Measurements from ENCODE around the gene PBRM1. TPM values are rescaled to one million over a fixed set of nuclear protein-coding genes. Genes with fewer than 3 reads are reported as not detected.

The PBRM1 gene
- total and polyA plus RNA-seq, 2 donors (not counting 3 experiments of a cell fraction or from before 2014, with no cell fraction given), result 26.7 to 87.1 TPM

- Histone ChIP-seq H3K4me2 (ENCODE audit: insufficient read depth, low read length) (peak overlapping the region; percentile 79), H3K79me2 (ENCODE audit: control insufficient read depth, insufficient read depth, low read length) (peaks cover 43% of the 10 kb centered on the region), H2AFZ (ENCODE audit: low read depth, low read length) (no peak overlapping the region), H3K9ac (replicated peaks; ENCODE audit: extremely low read depth, insufficient read depth, low read length) (peak overlapping the region; percentile 95), H3K4me1 (ENCODE audit: control insufficient read depth, extremely low read depth, insufficient read depth, low read length) (peaks cover 41% of the 10 kb centered on the region), H3K9me1 (replicated peaks; ENCODE audit: control insufficient read depth, extremely low read depth, insufficient read depth, low read length) (no peaks in the 10 kb centered on the region), H4K20me1 (replicated peaks; ENCODE audit: control insufficient read depth, extremely low read depth, insufficient read depth, low read length) (no peaks in the 10 kb centered on the region), H3K27me3 (ENCODE audit: control insufficient read depth in 2 of 2, insufficient read depth in 2 of 2, low read length in 2 of 2) (no peaks in the 10 kb centered on the region), H3K4me3 (replicated peaks in 1 of 3; ENCODE audit: insufficient read depth in 1 of 3, low read depth in 1 of 3, low read length in 3 of 3) (peak overlapping the region in 2 of 3 experiments; percentile 71 to 90), H3K36me3 (ENCODE audit: control insufficient read depth in 2 of 2, extremely low read depth in 1 of 2, insufficient read depth in 2 of 2, low read length in 2 of 2) (peaks cover 0 to 21% of the 10 kb centered on the region in 2 experiments), H3K27ac (ENCODE audit: insufficient read depth, low read depth, low read length) (peak overlapping the region; percentile 92), H3K9me3 (replicated peaks; ENCODE audit: control insufficient read depth, insufficient read depth, low read length) (no peaks in the 10 kb centered on the region)
- POLR2A ChIA-PET, result interaction anchor here (0.6 kb wide), 1 partner anchor 42 kb away, joined by 3 read pairs; no protein-coding TSS in a partner anchor
- FAIRE-seq (no peak), DNase-seq (ENCODE audit: low read depth, low spot score) (no peak)
- CTCF ChIA-PET, result interaction anchor here (0.7 to 1.2 kb wide), 3 partner anchors 34 to 59 kb away, joined by 3 to 5 read pairs (median 3); partner anchors contain the start of gene STAB1
- no peak for TF ChIP-seq EZH2 (IDR thresholded peaks at IDR 0.05; ENCODE audit: borderline replicate concordance, low read depth, low read length, severe bottlenecking)
- no peak for TF ChIP-seq MYC (IDR thresholded peaks at IDR 0.05; ENCODE audit: low read depth, low read length)
- TF ChIP-seq FOS (IDR thresholded peaks at IDR 0.05; ENCODE audit: borderline replicate concordance, insufficient read depth, low read length), result no peak
- TF ChIP-seq JUN (IDR thresholded peaks at IDR 0.05; ENCODE audit: borderline replicate concordance, insufficient read depth, insufficient read length, low read depth), result no peak
- dilution Hi-C loops (cut with MboI; ENCODE audit: extremely low pct_ligation_motif_present, low sequenced_read_pairs) (no loop called here), intact Hi-C loops (cut with micrococcal nuclease) (loop anchor here (1.0 kb wide), 2 partner anchors 37 to 60 kb away; partner anchors contain the start of gene STAB1)
- BruUV-seq (replicated peaks), result TSS peak; percentile 56
These were observed 153.7 kb downstream of the PBRM1 start for GRCh38 chr3:52531860-52532516.

DNA sequence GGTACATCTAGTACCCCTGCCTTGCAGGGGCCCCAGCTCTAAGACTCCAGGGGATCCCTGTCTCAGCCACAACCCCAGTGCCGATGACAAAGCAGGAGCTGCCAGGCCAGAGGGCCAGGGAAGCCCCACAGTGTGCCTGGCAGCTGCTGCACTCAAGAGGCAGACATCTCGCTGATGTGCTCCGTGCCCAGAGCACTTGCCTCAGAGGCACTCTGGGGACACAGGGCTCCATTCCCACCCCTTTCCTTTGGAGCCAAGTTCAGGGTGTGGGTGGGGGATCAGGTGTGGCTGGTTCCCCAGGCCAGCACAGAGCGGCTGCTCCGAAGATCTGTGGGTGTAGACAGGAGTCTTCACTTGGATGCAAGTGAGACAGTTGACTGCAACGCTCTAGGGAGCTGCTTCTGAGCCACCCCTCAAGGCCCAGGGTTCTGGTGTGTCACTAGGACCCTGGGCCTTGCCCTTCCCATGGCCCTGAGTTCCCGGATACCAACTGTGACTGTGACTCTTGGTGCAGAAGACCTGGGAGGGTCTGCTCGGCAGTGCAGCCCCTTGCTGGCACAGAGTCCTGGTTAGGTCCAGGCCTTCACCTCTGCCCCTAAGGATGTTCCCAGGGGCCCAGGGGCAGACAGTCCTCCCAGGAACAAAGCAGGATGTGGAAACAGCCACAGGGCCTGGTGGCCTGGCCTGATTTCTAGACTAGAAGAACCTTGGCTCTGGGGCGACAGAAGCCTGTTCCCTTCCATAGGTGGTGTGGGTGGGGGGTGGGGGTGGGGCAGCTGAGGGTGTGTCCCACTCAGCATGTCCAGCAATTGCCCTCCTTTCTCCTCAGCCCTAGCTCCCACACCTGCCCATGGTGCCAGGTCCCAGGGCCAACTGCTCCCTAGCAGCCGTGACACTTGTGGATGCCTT is 154.5 kb downstream of the PBRM1 start:
- ChIA-PET CTCF (interaction anchor here (0.6 kb wide), 1 partner anchor 233 kb away, joined by 3 read pairs; no protein-coding TSS in a partner anchor), POLR2A (no interaction called here)
- Histone ChIP-seq H3K9ac (replicated peaks; ENCODE audit: extremely low read depth, insufficient read depth, low read length) (no peak overlapping the region), H3K79me2 (ENCODE audit: control insufficient read depth, insufficient read depth, low read length) (peaks cover 41% of the 10 kb centered on the region), H3K4me3 (replicated peaks in 1 of 3; ENCODE audit: insufficient read depth in 1 of 3, low read depth in 1 of 3, low read length in 3 of 3) (no peak overlapping the region), H3K4me2 (ENCODE audit: insufficient read depth, low read length) (peak overlapping the region; percentile 79), H3K36me3 (ENCODE audit: control insufficient read depth in 2 of 2, extremely low read depth in 1 of 2, insufficient read depth in 2 of 2, low read length in 2 of 2) (peaks cover 0 to 24% of the 10 kb centered on the region in 2 experiments), H3K9me1 (replicated peaks; ENCODE audit: control insufficient read depth, extremely low read depth, insufficient read depth, low read length) (no peaks in the 10 kb centered on the region), H3K9me3 (replicated peaks; ENCODE audit: control insufficient read depth, insufficient read depth, low read length) (no peaks in the 10 kb centered on the region), H3K4me1 (ENCODE audit: control insufficient read depth, extremely low read depth, insufficient read depth, low read length) (peaks cover 41% of the 10 kb centered on the region), H3K27ac (ENCODE audit: insufficient read depth, low read depth, low read length) (peak overlapping the region; percentile 92), H2AFZ (ENCODE audit: low read depth, low read length) (no peak overlapping the region), H3K27me3 (ENCODE audit: control insufficient read depth in 2 of 2, insufficient read depth in 2 of 2, low read length in 2 of 2) (no peaks in the 10 kb centered on the region), H4K20me1 (replicated peaks; ENCODE audit: control insufficient read depth, extremely low read depth, insufficient read depth, low read length) (no peaks in the 10 kb centered on the region)
- FAIRE-seq, result no peak
- dilution Hi-C loops (cut with MboI; ENCODE audit: extremely low pct_ligation_motif_present, low sequenced_read_pairs) (no loop called here), intact Hi-C loops (cut with micrococcal nuclease) (no loop called here)
- no TSS peak for BruUV-seq (replicated peaks)
- no peak for DNase-seq (ENCODE audit: low read depth, low spot score)
- no peak for TF ChIP-seq MYC (IDR thresholded peaks at IDR 0.05; ENCODE audit: low read depth, low read length)
